ENCODE results near the gene TRPM3.

- TF ChIP-seq CTCF (IDR thresholded peaks at IDR 0.05; ENCODE audit: insufficient read depth, low read length) = no peak
- no peak for TF ChIP-seq POLR2AphosphoS5 (IDR thresholded peaks at IDR 0.05; ENCODE audit: low read depth)
These were observed 582.4 kb downstream of the TRPM3 start for GRCh38 chr9:70539001-70539400.
